Head of caudate nucleus (tissue), 42 donors: ENCODE measurements around the gene FARP1.

ENCODE experiments used
- DNase-seq, 42 donors: peaks; one replicate each; pipeline versions ENCODE4 v3.0.0 to v3.0.0-alpha.2; 2020 to 2021; ENCODE audit warnings: mixed read lengths in 7 of 42
- intact Hi-C: fragments of 100-400 bp; cut with DNase I; formaldehyde crosslinking; loops from one replicate; pipeline ENCODE4 v1.15.0; 2022

The FARP1 gene

DNA sequence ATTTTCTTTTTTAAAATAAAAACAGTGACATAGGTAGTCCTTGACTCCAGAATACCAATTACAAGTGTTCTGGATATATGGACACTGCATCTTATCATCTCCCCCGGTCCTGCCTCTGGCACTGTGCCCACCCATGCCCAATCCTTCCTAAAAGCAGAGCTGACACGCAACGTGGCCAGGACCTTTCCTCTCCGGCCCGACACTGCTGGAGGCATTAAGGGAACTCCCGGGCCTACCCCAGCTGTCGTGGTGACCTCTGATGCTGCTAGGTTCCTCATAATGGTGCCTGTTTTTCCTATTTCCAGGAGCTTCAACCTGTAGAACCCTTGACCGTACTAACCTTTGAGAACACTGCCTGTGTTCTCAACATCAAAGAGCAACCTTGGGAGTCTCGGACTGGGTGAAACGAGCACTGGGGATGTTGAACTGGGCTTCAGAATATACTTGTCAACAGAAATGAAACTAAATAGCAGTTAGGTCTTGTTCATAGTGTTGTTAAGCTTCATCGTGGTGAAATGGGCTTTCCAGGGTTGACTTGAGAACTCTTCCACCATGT, 48.1 kb downstream of the FARP1 start:
- intact Hi-C loops: no loop called here
- no peak for DNase-seq

DNA sequence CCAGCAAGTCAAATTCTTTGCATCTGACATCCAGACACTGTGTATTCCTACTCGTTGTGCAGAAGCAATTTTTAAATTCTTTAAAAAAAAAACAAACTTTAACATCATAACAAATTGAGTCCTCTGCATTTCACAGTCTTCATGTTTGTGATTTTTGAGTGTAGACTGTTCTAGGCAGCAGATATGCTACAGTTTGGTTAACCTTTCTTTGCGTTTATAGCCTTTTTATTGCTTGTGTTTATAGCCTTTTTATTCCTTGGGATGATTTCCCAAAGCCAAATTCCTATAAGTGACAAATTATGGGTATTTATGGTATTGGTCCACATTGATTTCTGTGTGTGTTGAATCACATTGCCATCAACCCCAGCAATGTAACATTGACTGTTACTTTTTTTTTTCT, 49.1 kb downstream of the FARP1 start:
- intact Hi-C loops: no loop called here
- DNase-seq: no peak

DNA sequence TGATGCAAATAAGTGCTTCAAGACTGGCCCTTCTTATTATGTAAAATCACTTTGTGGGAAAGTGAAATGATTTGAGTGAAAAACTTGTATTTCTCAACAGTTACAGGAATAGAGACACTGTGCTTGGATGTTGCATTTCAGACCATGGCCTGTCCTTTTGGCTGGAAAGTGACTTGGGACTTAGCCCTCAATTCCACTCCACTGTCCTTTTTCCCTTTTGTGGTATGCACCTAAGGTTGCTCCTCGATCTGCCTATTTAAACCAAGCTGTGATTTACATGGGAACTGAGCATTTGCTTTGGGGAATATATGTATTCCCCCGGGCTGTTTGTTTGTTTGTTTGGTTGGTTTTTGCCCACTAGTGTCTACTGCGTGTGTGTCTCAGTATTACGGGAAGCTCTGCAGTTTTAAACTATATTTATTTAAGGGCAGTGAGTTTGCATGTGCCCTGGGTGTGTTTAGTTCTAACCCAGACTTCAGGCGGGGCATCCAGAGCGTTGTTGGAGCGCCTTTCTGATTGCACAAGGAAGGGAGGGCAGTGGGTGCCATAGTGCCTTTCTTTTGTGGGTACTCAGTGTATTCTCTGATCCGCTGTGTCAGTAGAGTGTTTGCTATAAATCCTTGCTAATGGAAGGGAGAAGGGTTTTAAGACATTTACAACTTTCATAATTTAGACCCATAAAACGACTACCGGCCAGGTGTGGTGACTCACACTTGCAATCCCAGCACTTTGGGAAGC, 52.3 kb downstream of the FARP1 start:
- intact Hi-C loops: no loop called here
- DNase-seq: no peak

DNA sequence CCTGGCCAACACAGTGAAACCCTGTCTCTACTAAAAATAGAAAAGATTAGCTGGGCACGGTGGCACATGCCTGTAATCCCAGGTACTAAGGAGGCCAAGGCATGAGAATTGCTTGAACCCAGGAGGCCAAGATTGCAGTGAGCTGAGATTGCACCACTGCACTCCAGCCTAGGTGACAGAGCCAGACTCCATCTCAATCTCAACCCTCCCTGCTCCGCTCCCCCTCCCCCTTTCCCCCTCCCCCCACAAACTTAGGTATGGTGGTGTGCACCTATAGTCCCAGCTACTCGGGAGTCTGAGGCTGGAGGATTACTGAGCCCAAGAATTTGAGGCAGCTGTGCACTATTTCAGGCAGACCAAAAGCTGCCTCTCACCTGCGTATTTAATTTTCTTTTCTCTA, 55.8 kb downstream of the FARP1 start:
- no peak for DNase-seq
- intact Hi-C loops: no loop called here

DNA sequence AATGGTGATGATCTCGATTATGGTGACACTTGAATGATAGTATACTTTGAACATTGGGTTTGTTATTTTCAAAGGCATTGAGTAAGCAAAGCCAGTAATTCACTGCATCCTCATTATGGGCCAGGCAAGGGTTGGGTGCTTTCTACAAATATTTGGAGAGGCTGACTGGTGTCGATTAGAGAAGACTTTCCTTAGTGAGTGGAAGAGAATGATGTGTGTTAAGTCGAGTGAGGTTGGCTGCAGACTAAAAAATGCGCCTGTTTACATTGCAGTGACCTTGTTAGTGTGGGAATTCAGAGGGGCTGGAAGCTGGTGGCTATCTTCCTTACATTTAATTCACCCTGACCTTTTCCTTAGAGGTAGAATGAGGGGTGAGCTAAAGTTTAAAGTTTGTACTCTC, 56.6 kb downstream of the FARP1 start:
- intact Hi-C loops: no loop called here
- no peak for DNase-seq

DNA sequence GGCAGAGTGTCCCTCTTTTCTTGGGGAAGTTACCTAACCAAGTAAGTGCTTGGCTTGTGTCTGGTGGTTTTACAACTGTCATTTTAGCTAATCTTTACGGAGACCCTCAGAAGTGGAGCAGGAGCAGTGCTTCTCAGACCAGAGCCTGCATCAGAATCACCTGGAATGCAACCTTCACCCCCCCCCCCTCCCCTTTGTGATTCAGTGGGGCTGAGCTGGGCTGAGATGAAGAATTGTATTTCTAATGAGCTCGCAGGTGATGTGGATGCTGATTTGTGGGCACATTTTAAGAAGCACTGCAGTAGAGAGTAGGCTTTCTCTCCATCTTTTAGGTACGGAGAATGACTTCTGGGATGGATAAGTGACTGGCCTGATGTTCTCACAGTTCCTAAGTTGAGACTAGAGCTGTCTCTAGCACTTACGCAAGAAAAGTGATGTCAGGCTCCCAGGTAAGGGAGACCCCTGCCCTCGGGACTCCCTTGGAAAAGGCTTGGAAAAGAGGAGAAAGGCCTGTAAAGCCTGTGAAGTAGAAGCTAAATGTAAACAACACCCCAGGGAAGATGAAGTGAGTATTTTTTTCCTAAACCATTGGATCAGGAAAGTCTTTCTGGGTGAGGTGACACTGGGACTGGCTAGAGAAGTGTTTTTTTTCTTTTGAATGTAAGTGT, 57.5 kb downstream of the FARP1 start:
- intact Hi-C loops: no loop called here
- no peak for DNase-seq

DNA sequence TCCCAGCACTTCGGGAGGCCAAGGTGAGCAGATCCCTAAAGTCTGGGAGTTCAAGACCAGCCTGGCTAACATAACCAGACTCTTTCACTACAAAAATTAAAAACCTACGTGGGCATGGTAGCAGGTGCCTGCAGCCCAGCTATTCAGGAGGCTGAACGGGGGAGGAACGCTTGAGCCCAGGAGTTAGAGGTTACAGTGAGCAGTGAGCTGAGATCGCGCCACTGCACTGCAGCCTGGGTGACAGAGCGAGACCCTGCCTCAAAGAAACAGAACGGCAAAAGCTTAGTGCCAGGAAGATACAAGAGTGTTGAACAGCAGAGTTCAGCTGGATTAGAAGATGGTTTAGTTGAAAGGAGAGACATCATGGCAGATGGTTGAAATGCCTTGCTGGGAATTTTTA, 58.3 kb downstream of the FARP1 start:
- intact Hi-C loops: no loop called here
- no peak for DNase-seq

DNA sequence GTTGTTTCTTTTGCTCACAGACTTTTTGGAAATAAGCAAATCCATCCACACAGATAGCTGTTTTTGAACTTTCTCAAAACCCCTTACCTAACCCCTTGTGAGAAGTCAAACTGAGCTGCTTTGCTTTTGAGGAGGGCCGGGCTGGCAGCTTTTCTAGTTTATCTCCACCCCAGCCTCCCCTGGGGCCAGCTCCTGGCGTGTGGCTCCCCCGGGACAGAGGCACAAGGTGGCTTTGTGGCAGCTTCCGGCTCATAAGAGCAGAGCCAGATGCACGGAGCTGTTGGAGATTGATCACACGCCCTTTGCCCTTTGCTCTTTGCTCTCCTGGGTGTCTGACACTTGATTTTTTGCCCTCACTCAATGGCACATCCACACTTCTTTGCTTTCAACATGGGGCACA, 59.1 kb downstream of the FARP1 start:
- DNase-seq: peak in 1 of 42 donors; percentile 14
- intact Hi-C loops: no loop called here

DNA sequence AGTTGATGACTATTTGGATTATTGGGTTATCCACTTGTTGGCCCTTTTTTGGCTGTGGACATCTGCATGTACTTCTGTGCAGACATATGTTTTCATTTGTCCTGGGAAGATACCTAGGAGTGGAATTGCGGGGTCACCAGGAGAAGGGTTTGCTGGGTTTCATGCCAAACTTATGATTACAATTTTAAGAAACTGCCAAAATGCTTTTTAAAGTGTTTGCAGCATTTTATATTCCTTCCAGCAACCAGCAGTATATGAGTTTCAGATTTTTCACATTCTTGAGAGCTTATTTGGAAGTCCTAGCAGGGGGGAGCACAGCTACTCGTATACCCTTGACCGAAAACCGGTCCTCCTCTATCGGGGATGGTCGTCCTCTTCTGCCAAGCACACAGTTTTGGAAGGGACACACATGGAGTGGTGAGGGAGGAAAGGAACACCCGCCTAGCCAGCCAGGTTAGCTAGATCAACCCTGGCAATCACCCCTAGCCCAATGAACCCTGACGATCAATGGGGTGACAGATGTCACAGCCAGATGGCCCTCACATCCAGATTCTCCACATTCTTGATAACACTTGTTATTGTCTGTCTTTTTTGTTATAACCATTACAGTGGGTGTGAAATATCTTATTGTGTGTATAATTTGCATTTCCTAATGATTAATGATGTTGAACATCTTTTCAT, 60.9 kb downstream of the FARP1 start:
- intact Hi-C loops: no loop called here
- no peak for DNase-seq

DNA sequence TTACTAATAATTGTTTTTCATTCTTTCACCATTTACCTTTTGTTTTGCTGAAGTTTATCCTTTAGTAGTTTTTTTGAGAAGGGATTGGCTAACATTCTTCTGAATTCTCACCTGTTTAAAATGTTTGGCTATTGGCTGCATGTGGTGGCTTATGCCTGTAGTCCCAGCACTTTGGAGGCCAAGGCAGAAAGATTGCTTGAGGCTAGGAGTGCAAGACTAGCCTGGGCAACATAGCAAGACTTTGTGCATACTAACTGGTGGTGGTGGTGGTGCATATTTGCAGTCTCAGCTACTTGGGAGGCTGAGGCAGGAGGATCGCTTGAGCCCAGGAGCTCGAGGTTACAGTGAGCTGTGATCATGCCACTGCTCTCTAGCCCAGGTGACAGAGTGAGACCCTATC, 61.7 kb downstream of the FARP1 start:
- no peak for DNase-seq
- intact Hi-C loops: no loop called here

DNA sequence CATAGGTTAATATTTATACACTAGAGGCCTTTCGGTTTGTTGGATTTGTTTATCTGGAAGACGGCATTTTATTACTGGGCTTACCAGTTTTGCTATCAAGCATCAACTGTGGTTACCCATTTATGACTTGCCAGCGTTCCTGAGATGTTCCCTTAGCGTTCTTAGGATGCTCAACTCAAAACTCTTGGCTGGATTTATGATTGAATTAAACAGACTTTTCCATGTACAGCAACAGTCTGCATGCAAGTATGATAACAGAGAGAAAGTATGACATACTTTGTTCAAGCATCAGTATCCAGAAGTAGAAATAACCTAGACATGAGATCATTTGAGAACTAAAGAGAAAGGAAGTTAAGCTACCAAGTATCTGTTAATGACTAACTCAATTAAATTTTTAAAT, 64.1 kb downstream of the FARP1 start:
- no peak for DNase-seq
- intact Hi-C loops: no loop called here

DNA sequence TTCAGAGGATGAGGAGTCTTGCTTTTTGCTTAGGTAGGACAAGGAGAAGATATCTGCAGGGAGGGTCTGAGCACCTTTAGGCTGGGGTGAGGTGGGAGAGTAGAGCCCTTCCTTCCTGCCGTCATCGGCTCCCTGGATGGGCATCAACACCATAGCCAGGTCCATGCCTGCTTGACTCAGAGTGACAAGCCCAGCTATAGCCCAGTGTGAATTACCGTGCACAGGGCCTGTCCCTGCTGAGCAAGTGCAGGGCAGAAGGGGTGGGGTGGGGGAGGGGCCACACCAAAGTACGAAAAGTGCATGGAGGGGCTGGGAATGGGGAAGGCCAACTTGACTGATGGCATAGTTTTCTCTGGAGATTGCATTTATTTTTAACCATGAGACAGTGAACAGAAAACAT, 64.5 kb downstream of the FARP1 start:
- intact Hi-C loops: no loop called here
- DNase-seq: no peak

DNA sequence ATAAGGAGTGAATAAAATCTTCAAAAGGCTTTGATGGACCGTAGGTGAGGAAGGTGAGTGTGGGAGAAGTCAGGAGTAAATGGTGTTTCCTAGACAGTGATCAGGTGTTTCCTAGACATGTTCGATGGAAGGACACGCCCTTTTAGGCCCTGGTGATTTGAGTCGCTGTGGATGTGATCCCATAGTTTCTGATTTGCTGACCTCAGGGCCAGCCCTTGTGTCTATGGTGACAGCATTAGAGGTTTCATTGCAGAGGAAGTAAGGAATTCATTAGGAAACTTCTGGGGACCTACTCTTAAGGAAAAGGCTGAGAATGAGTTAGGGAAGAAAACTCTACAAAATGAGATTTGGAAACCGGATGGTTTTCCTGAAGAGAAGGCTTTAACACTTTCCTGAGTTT, 65.7 kb downstream of the FARP1 start:
- intact Hi-C loops: no loop called here
- DNase-seq: no peak

DNA sequence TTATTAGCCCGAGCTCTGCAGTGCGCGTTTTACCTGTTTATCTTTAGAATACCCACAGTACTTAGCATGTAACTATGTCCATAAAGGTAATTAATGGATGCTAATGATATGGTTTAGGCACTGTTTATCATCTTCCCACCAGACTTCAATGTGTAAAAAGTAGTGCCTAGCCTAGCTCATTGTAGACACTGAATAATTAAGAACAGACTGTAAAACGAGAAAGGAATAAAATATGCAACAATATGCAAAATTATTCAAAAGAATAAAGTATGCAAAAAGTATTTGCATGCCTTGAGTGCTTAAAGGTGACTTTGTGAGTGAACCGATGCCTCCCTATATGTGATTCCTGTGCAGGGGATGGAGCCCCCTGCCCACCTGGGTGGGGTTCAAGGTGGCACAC, 69.9 kb downstream of the FARP1 start:
- DNase-seq: no peak
- intact Hi-C loops: no loop called here

DNA sequence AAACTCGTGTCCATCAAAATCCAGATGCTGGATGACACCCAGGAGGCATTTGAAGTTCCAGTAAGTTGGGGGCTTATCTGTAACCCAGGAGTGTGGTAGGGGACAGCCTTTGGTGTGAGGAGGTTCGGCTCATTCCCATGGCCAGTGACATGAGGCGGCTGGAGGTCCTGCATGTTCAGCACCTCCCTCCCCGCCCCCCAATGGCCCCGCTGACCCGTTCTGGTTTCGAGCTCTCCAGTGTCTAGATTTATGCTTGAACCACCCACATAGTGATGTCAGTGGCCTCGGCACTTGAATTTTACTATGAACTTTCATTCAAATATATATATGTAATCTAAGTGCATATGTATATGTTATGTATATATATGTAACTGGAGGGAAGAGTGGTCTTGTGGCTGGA, 70.5 kb downstream of the FARP1 start:
- intact Hi-C loops: no loop called here
- no peak for DNase-seq

DNA sequence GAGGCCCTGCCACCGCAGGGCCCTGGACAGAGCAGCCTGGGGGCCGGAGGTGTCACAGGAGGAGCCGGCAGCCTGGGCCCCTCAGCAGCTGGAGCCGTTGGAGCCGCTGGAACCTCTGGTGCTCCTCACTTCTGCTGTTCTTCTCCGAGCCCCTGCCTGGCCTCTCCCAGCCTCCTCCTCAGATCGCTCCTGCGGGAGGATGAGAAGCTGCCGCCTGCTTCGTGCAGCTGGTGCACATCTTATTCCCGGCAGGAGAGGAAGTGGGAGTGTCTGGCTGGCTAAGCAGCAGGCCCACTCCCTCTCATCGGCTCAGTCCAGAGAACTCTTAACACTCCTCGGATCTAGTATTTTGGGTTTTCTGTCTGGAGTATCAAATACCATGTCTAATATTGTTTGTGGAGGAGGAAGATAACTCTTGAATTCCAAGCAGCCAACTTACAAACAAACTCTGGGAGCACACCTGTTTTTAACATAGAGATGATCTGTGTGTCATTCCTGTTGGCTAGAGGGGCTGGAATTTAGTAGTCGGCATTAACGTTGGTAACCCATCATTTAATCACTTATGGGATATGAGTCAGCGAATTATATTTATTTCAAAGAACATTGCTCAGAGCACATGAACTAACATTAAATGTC, 71.2 kb downstream of the FARP1 start:
- intact Hi-C loops: no loop called here
- DNase-seq: peak in 26 of 42 donors; percentile 8 to 66 (median 40)

DNA sequence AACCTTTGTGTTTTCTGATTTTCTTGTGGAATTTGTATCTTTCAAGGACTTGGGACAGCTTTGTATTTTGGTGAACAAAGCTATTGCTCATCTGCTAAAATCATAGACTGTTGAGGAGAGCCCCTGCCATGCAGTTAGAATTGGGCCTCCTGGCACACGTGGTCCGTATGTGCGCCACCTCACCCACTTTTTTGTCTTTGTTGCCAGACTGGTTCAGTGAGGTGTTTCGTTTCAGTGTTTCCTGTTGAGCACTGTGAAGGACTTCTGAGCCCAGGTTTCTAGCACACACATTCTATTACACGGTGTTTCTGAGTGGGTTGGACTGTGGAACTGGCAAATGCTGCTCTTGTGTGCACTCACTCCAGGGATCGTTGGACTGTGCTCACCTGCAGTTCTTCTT, 71.8 kb downstream of the FARP1 start:
- DNase-seq: no peak
- intact Hi-C loops: no loop called here

DNA sequence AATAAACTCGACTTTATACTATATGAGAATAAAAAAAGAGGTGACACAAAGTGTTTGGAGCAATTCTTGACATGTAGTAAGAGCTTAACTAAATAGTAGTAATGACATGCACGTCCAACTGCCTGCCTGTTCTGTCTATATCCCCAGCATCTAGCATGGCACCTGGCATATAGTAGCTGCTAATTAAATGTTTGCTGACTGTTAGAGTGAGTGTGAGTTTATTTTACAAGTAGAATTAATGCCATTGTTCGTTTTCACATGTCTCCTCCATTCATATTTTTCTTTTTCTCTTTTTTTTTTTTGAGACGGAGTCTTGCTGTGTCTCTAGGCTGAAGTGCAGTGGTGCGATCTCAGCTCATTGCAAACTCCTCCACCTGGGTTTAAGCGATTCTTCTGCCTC, 72.6 kb downstream of the FARP1 start:
- intact Hi-C loops: no loop called here
- no peak for DNase-seq

DNA sequence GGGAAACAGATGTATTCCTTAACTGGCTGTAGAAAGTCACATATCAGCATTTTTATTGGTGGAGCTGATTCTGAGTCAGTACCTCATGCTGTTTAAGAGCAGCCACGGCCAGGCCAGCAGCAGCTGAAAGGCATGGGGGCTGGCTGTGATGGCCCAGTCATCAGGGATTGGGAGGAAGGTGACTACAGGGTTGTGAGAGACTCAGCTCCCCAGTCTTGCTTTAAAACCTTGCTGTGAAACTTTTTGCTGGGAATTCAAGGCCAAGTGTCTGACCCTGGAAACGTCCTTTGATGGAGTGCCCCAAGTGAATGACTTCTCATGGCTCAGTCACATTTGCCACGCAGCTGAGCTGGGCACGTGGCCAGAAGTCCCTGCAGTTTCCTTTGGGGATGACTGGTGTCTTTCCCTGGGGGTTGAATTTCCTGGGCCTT, 73.3 kb downstream of the FARP1 start:
- intact Hi-C loops: no loop called here
- peak in 21 of 42 donors; percentile 10 to 61 (median 35) for DNase-seq
